T-cell (primary cell): ENCODE results near the gene LHCGR. TPM values are rescaled to one million over a fixed set of nuclear protein-coding genes. Genes with fewer than 3 reads are reported as not detected.

Experiments used
- ATAC-seq, 4 experiments: fragments of 200-7000 bp in 3 of 4; fragments of 150-1000 bp in 1 of 4; cut with Tn5 transposase; replicated peaks in 1 of 4; 1 replicate in 3 of 4; 2 replicates in 1 of 4; pipeline ENCODE4 v1.10.0; 2021; ENCODE audit warnings: moderate library complexity in 3 of 4, mild to moderate bottlenecking in 2 of 4, moderate number of reproducible peaks in 1 of 4
- CTCF ChIA-PET, 2 donors: fragments of 300-600 bp; sonication (Branson Sonifier 250); formaldehyde crosslinking; loops; one replicate each; lab custom pipeline; 2022; ENCODE audit warnings: antibody characterized with exemption in 2 of 2; lab: Charles Lee
- POLR2A ChIA-PET, 2 donors: fragments of 300-600 bp; sonication (Branson Sonifier 250); formaldehyde crosslinking; loops; one replicate each; lab custom pipeline; 2022; ENCODE audit warnings: antibody characterized with exemption in 2 of 2; lab: Charles Lee
- DNase-seq, 35 experiments: peaks; one replicate each; pipeline versions ENCODE4 v3.0.0 to v3.0.0-alpha.2; 2013 to 2023
- H3K27ac ChIP-seq: one replicate; pipeline ENCODE4 v1.5.1; 2013; ENCODE audit warnings: low read length
- H3K27me3 ChIP-seq, 2 experiments: replicated peaks in 1 of 2; 1 replicate in 1 of 2; 2 replicates in 1 of 2; pipeline versions ENCODE4 v1.6.1 to v1.7.0; 2013; ENCODE audit warnings: low read length in 1 of 2, mixed read lengths in 1 of 2; ENCODE audit not compliant: control insufficient read depth in 2 of 2, insufficient read depth in 2 of 2; ENCODE audit errors: extremely low read depth in 1 of 2
- H3K36me3 ChIP-seq, 2 donors: 1 replicate in 1 of 2; 2 replicates in 1 of 2; pipeline versions ENCODE4 v1.6.1 to v1.7.0; 2013; ENCODE audit warnings: low read length in 1 of 2; ENCODE audit not compliant: control insufficient read depth in 2 of 2, insufficient read depth in 1 of 2; ENCODE audit errors: extremely low read depth in 1 of 2
- H3K4me1 ChIP-seq, 2 experiments: 1 replicate in 1 of 2; 2 replicates in 1 of 2; pipeline versions ENCODE4 v1.6.1 to v1.7.0; 2013; ENCODE audit warnings: low read length in 2 of 2, mixed read lengths in 1 of 2; ENCODE audit not compliant: insufficient read depth in 2 of 2, control insufficient read depth in 1 of 2; ENCODE audit errors: extremely low read depth in 1 of 2
- H3K4me3 ChIP-seq, 2 donors: 1 replicate in 1 of 2; 2 replicates in 1 of 2; pipeline versions ENCODE4 v1.5.1 to v1.7.0; 2013; ENCODE audit warnings: mild to moderate bottlenecking in 2 of 2, low read length in 1 of 2, moderate library complexity in 1 of 2; ENCODE audit not compliant: control insufficient read depth in 1 of 2; ENCODE audit errors: extremely low read depth in 1 of 2
- H3K9me3 ChIP-seq: 2 replicates; pipeline ENCODE4 v1.7.0; 2013
- H3K27ac Mint-ChIP-seq, 2 donors: one replicate each; pipeline ENCODE4 v1.8.0; 2020 to 2021; ENCODE audit warnings: mild to moderate bottlenecking in 2 of 2, mixed read lengths in 2 of 2
- H3K27me3 Mint-ChIP-seq, 2 donors: one replicate each; pipeline ENCODE4 v1.8.0; 2021 to 2022; ENCODE audit warnings: mixed read lengths in 2 of 2
- H3K36me3 Mint-ChIP-seq: one replicate; pipeline ENCODE4 v1.8.0; 2021; ENCODE audit warnings: mixed read lengths
- H3K4me1 Mint-ChIP-seq, 3 donors: one replicate each; pipeline ENCODE4 v1.8.0; 2020 to 2022; ENCODE audit warnings: mixed read lengths in 3 of 3, mild to moderate bottlenecking in 1 of 3
- H3K4me3 Mint-ChIP-seq, 3 donors: one replicate each; pipeline ENCODE4 v1.8.0; 2020 to 2022; ENCODE audit warnings: mild to moderate bottlenecking in 3 of 3, mixed read lengths in 3 of 3, moderate library complexity in 3 of 3
- H3K9me3 Mint-ChIP-seq, 3 donors: one replicate each; pipeline ENCODE4 v1.8.0; 2020 to 2022; ENCODE audit warnings: mixed read lengths in 3 of 3
- WGBS: methylation state at CpG from one replicate; pipeline ENCODE4 v1.1.5; 2013; ENCODE audit warnings: missing lambda C conversion rate; ENCODE audit not compliant: insufficient coverage; 5-methylcytosine and 5-hydroxymethylcytosine counted together
- total RNA-seq, 35 experiments: library from RNA in 6 of 35; stranded (reverse) in 6 of 35; fragments of 120-200 nt in 1 of 35; gene quantifications; one replicate each; pipeline versions ENCODE4 v1.2.1 to v1.2.4 and lab custom pipeline; 2013 to 2026

Gene LHCGR
- total RNA-seq, 5 donors from 2014 or later (not counting 1 experiment from before 2014, with no cell fraction given), result not detected

DNA sequence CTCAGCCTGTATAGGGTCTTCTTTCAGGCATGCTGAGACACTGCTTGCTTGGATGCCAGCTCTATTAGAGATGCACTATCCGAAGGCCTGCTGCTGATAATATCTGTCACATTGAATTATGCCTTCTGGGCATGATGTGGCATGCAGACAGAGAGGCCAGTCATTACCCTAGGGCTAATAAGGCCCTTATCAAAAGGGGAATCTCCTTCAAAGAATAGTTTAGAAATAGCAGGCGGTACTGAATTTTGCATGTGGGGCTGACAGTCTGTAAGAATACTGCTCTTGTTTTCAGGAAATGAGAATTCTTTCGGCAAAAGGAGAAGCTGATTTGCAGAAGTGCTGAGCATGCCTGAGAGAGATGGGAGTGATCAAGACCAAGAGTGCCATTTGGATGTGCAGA is 13.1 kb upstream of the LHCGR start:
- Histone ChIP-seq H3K27me3 (peaks cover 0 to 12% of the 10 kb centered on the region in 2 experiments), H3K36me3 (no peaks in the 10 kb centered on the region), H3K4me3 (no peak overlapping the region), H3K27ac (no peak overlapping the region), H3K4me1 (no peaks in the 10 kb centered on the region), H3K9me3 (no peaks in the 10 kb centered on the region)
- Mint-ChIP-seq H3K36me3 (no peaks in the 10 kb centered on the region), H3K4me1 (no peaks in the 10 kb centered on the region), H3K27me3 (peaks cover 20 to 30% of the 10 kb centered on the region in 2 donors), H3K27ac (no peak overlapping the region), H3K9me3 (peaks cover 0 to 25% (median 5%) of the 10 kb centered on the region in 3 donors), H3K4me3 (no peak overlapping the region)
- 7% methylated on average over 2 of the region's 3 CpGs for WGBS
- ChIA-PET POLR2A (no interaction called here), CTCF (no interaction called here)
- ATAC-seq, result no peak
- DNase-seq, result no peak

DNA sequence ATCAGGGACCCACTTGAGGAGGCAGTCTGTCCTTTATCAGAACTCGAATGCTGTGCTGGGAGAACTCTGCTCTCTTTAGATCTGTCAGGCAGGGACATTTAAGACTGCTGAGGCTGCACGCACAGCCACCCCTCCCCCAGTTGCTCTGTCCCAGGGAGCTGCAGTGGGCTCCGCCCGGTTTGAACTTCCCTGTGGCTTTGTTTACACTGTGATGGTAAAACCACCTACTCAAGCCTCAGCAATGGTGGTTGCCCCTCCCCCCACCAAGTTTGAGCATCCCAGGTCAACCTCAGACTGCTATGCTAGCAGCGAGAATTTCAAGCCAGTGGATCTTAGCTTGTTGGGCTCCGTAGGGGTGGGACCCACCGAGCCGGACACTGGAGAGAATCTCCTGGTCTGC is 11.8 kb upstream of the LHCGR start:
- no peak overlapping the region for H3K4me3 ChIP-seq
- H3K9me3 ChIP-seq, result no peaks in the 10 kb centered on the region
- ATAC-seq (no peak), DNase-seq (no peak)
- Mint-ChIP-seq H3K4me1 (no peaks in the 10 kb centered on the region), H3K9me3 (peaks cover 0 to 30% (median 13%) of the 10 kb centered on the region in 3 donors), H3K4me3 (no peak overlapping the region), H3K27me3 (peaks cover 20 to 30% of the 10 kb centered on the region in 2 donors), H3K36me3 (no peaks in the 10 kb centered on the region), H3K27ac (no peak overlapping the region)
- peaks cover 0 to 12% of the 10 kb centered on the region in 2 experiments for H3K27me3 ChIP-seq
- no peak overlapping the region for H3K27ac ChIP-seq
- H3K36me3 ChIP-seq, result no peaks in the 10 kb centered on the region
- no peaks in the 10 kb centered on the region for H3K4me1 ChIP-seq
- WGBS, result 70% methylated on average over 5 of the region's 8 CpGs
- CTCF ChIA-PET, result no interaction called here
- POLR2A ChIA-PET, result no interaction called here

DNA sequence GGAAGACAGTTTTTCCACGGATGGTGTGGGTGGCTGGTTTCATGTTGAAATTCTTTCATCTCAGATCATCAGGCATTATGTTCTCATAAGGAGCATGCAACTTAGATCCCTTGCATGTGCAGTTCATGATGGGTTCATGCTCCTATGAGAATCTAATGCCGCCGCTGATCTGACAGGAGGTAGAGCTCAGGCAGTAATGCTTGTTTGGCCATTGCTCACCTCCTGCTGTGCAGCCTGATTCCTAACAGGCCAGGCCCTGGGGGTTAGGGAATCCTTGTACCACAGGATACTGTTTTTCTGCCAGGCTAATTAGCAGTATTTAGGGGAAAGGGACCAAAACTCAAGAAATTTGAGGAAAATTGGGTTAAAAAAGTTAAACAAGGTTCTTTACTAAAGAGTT is 5.3 kb upstream of the LHCGR start:
- no peak for ATAC-seq
- ChIA-PET CTCF (no interaction called here), POLR2A (no interaction called here)
- Mint-ChIP-seq H3K9me3 (peaks cover 0 to 14% (median 8%) of the 10 kb centered on the region in 3 donors), H3K27me3 (peaks cover 13 to 18% of the 10 kb centered on the region in 2 donors), H3K36me3 (no peaks in the 10 kb centered on the region), H3K27ac (no peak overlapping the region), H3K4me1 (peaks cover 0 to 5% (median 0%) of the 10 kb centered on the region in 3 donors), H3K4me3 (no peak overlapping the region)
- Histone ChIP-seq H3K9me3 (no peaks in the 10 kb centered on the region), H3K36me3 (no peaks in the 10 kb centered on the region), H3K27ac (no peak overlapping the region), H3K4me3 (no peak overlapping the region), H3K27me3 (peaks cover under 1 to 5% of the 10 kb centered on the region in 2 experiments), H3K4me1 (no peaks in the 10 kb centered on the region)
- no peak for DNase-seq
- 94% methylated on average over 3 of the region's 3 CpGs for WGBS

DNA sequence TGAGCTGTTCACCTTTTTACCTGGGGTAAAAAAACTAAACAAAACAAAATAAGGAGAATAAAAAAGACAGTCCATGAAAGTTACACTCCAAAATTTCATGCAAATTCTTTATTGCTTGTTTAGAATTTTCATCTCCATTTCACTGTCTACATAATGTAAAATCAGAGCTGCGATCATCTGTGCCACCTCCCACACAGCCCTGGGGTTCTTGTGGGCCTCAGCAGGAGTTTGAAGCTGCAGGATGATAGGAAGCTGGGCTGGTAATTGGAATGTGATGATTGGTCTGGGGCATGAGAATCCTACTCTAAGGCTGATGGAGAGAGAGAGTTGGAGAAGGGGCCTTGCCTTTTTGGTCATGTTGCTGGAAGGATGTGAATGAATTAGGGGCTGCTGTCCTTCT is 4.2 kb upstream of the LHCGR start:
- no CpG with 5 or more reads among the region's 1 CpG for WGBS
- Histone ChIP-seq H3K9me3 (no peaks in the 10 kb centered on the region), H3K4me1 (no peaks in the 10 kb centered on the region), H3K4me3 (no peak overlapping the region), H3K27ac (no peak overlapping the region), H3K27me3 (peaks cover 5 to 12% of the 10 kb centered on the region in 2 experiments), H3K36me3 (no peaks in the 10 kb centered on the region)
- DNase-seq, result no peak
- Mint-ChIP-seq H3K36me3 (no peaks in the 10 kb centered on the region), H3K27me3 (peaks cover 21 to 25% of the 10 kb centered on the region in 2 donors), H3K9me3 (peaks cover 0 to 11% (median 8%) of the 10 kb centered on the region in 3 donors), H3K4me1 (peaks cover 0 to 6% (median 0%) of the 10 kb centered on the region in 3 donors), H3K4me3 (no peak overlapping the region), H3K27ac (no peak overlapping the region)
- no peak for ATAC-seq
- POLR2A ChIA-PET, result no interaction called here
- CTCF ChIA-PET, result interaction anchor here in 1 of 2 donors (0.6 kb wide), 1 partner anchor 11 kb away, joined by 3 read pairs; no protein-coding TSS in a partner anchor

DNA sequence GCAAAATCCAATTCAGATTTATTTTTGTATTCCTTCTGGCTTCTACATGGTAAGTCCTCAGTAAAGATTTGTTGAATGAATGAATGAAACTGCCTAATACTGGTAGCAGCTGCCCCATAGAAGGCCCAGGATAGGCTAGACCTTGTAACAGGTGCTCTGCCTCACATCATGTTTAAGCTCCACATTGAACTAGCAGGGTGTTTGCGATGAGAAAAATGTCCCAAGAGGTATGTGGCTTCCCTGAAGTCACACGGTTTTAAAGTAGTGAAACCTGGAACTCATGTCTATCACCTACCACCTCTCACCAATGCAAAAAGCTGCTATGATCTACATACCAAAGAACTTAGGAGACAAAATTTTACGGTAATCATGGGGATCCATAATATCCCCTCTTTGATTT is 765 bp upstream of the LHCGR start:
- POLR2A ChIA-PET, result no interaction called here
- DNase-seq, result no peak
- Mint-ChIP-seq H3K27ac (no peak overlapping the region), H3K27me3 (peaks cover 28 to 30% of the 10 kb centered on the region in 2 donors), H3K36me3 (no peaks in the 10 kb centered on the region), H3K4me3 (peak overlapping the region in 1 of 3 donors; percentile 19), H3K9me3 (no peaks in the 10 kb centered on the region), H3K4me1 (peaks cover 0 to 6% (median 0%) of the 10 kb centered on the region in 3 donors)
- H3K27ac ChIP-seq, result no peak overlapping the region
- no peak overlapping the region for H3K4me3 ChIP-seq
- CTCF ChIA-PET, result no interaction called here
- peaks cover 7 to 13% of the 10 kb centered on the region in 2 experiments for H3K27me3 ChIP-seq
- ATAC-seq, result no peak
- H3K9me3 ChIP-seq, result no peaks in the 10 kb centered on the region
- no CpG with 5 or more reads among the region's 3 CpGs for WGBS
- H3K4me1 ChIP-seq, result no peaks in the 10 kb centered on the region
- no peaks in the 10 kb centered on the region for H3K36me3 ChIP-seq

DNA sequence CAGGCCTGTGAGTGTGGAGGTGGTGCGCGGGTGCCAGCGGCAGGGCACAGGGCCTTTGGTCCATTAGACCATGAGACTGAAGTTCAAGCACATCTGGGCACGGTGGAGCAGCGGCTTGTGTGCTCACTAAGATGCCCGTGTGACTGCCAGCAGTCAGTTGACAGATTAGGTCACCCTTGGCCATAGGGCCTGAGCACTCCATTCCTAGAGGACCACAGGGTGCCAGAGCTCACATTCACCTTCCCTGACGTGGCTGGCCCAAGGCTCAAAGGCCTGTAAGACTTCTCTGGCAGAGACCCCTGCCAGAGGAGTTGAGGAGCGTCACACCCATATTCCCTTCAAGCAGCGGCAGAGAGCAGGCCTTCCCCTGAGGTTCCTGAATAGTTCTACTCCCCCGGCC is 650 bp downstream of the LHCGR start:
- no peak overlapping the region for H3K27ac Mint-ChIP-seq
- H3K4me1 Mint-ChIP-seq, result peaks cover 0 to 6% (median 0%) of the 10 kb centered on the region in 3 donors
- no peak for DNase-seq
- H3K36me3 Mint-ChIP-seq, result no peaks in the 10 kb centered on the region
- no peak for ATAC-seq
- peak overlapping the region in 1 of 3 donors; percentile 13 for H3K4me3 Mint-ChIP-seq
- CTCF ChIA-PET, result no interaction called here
- Histone ChIP-seq H3K4me3 (no peak overlapping the region), H3K27me3 (peaks cover 7 to 13% of the 10 kb centered on the region in 2 experiments), H3K27ac (no peak overlapping the region), H3K4me1 (no peaks in the 10 kb centered on the region), H3K36me3 (no peaks in the 10 kb centered on the region), H3K9me3 (no peaks in the 10 kb centered on the region)
- POLR2A ChIA-PET, result no interaction called here
- H3K9me3 Mint-ChIP-seq, result no peaks in the 10 kb centered on the region
- WGBS, result 82% methylated on average over 5 of the region's 10 CpGs
- peaks cover 28 to 30% of the 10 kb centered on the region in 2 donors for H3K27me3 Mint-ChIP-seq
